CD4-positive, alpha-beta T cell (primary cell): Measurements from ENCODE around the gene PDE7B. TPM values are rescaled to one million over a fixed set of nuclear protein-coding genes. Genes with fewer than 3 reads are reported as not detected.

Source experiments
- ATAC-seq: fragments of 200-7000 bp; cut with Tn5 transposase; one replicate; pipeline ENCODE4 v1.10.0; 2022; ENCODE audit warnings: mild to moderate bottlenecking; ENCODE audit not compliant: poor library complexity
- CTCF ChIA-PET: fragments of 350-600 bp; sonication (Branson Sonifier 250); formaldehyde crosslinking; loops from one replicate; lab custom pipeline; 2021; ENCODE audit warnings: antibody characterized with exemption, inconsistent platforms; lab: Charles Lee
- POLR2A ChIA-PET: fragments of 350-600 bp; sonication (Branson Sonifier 250); formaldehyde crosslinking; loops from one replicate; lab custom pipeline; 2021; ENCODE audit warnings: antibody characterized with exemption, inconsistent platforms; lab: Charles Lee
- DNase-seq, 14 experiments: peaks; one replicate each; pipeline ENCODE4 v3.0.0-alpha.2; 2013 to 2020; ENCODE audit warnings: mixed read lengths in 2 of 14
- H3K27ac ChIP-seq, 2 donors: one replicate each; pipeline versions ENCODE4 v1.5.1 to v1.7.0; 2013; ENCODE audit warnings: low read length in 2 of 2, low read depth in 1 of 2, mild to moderate bottlenecking in 1 of 2
- H3K27me3 ChIP-seq, 2 experiments: 1 replicate in 1 of 2; 2 replicates in 1 of 2; pipeline versions ENCODE4 v1.6.1 to v1.7.0; 2013; ENCODE audit warnings: low read length in 2 of 2, control low read depth in 1 of 2, mild to moderate bottlenecking in 1 of 2, moderate library complexity in 1 of 2; ENCODE audit not compliant: insufficient read depth in 2 of 2, control insufficient read depth in 1 of 2
- H3K36me3 ChIP-seq: one replicate; pipeline ENCODE4 v1.6.1; 2013; ENCODE audit warnings: low read length, control low read depth; ENCODE audit not compliant: insufficient read depth
- H3K4me1 ChIP-seq: one replicate; pipeline ENCODE4 v1.6.1; 2013; ENCODE audit warnings: low read length, control low read depth; ENCODE audit not compliant: insufficient read depth
- H3K4me3 ChIP-seq: one replicate; pipeline ENCODE4 v1.5.1; 2013; ENCODE audit warnings: mild to moderate bottlenecking, low read length, moderate library complexity
- H3K9me3 ChIP-seq, 2 experiments: 1 replicate in 1 of 2; 2 replicates in 1 of 2; pipeline versions ENCODE4 v1.6.1 to v1.7.0; 2013; ENCODE audit warnings: low read length in 2 of 2, mild to moderate bottlenecking in 2 of 2, control low read depth in 1 of 2, moderate library complexity in 1 of 2; ENCODE audit not compliant: control insufficient read depth in 1 of 2, insufficient read depth in 1 of 2
- H3K27ac Mint-ChIP-seq: one replicate; pipeline ENCODE4 v1.8.0; 2020; ENCODE audit warnings: mixed read lengths
- H3K27me3 Mint-ChIP-seq: one replicate; pipeline ENCODE4 v1.8.0; 2021; ENCODE audit warnings: mixed read lengths
- H3K36me3 Mint-ChIP-seq: one replicate; pipeline ENCODE4 v1.8.0; 2021; ENCODE audit warnings: low read depth, mixed read lengths
- H3K4me1 Mint-ChIP-seq: one replicate; pipeline ENCODE4 v1.8.0; 2021; ENCODE audit warnings: low read depth, mixed read lengths
- H3K4me3 Mint-ChIP-seq: one replicate; pipeline ENCODE4 v1.8.0; 2020; ENCODE audit warnings: mild to moderate bottlenecking, mixed read lengths
- H3K9me3 Mint-ChIP-seq: one replicate; pipeline ENCODE4 v1.8.0; 2020; ENCODE audit warnings: mixed read lengths
- intact Hi-C, 2 experiments: fragments of 100-400 bp; cut with DNase I in 1 of 2; cut with micrococcal nuclease in 1 of 2; formaldehyde crosslinking; loops; one replicate each; pipeline versions ENCODE4 v1.15.1 to v1.9.0; 2023 to 2025; cut with DNase I, micrococcal nuclease
- total RNA-seq, 174 experiments: library from RNA in 2 of 174; stranded (reverse) in 2 of 174; gene quantifications; one replicate each; pipeline ENCODE4 v1.2.3 and lab custom pipeline; 2021 to 2026
- TF ChIP-seq, protein P1 (sequence below): fragments of 200-600 bp; IDR thresholded peaks from one replicate; pipeline ENCODE4 v1.8.0; 2022; ENCODE audit warnings: antibody characterized with exemption, mild to moderate bottlenecking

The PDE7B gene
- total RNA-seq, 2 experiments from 2014 or later, result 0.25 to 0.34 TPM

DNA sequence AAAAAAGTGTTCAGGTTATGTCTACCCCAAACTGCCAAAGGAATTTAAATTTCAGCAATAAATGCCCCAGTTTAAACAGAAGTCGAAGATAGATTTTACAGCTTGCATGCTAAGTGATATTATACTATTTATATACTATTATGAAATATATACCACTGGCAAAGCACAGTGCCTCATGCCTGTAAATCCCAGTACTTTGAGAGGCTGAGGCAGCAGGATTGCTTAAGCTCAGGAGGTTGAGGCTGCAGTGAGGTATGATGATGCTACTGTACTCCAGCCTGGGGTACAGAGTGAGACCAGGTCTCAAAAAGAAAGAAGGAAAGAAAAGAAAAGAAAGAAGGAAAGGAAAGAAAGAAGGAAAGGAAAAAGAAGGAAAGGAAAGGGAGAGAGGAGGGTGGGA is 296.6 kb downstream of the PDE7B start:
- H3K9me3 ChIP-seq, result no peaks in the 10 kb centered on the region
- no peak for ATAC-seq

DNA sequence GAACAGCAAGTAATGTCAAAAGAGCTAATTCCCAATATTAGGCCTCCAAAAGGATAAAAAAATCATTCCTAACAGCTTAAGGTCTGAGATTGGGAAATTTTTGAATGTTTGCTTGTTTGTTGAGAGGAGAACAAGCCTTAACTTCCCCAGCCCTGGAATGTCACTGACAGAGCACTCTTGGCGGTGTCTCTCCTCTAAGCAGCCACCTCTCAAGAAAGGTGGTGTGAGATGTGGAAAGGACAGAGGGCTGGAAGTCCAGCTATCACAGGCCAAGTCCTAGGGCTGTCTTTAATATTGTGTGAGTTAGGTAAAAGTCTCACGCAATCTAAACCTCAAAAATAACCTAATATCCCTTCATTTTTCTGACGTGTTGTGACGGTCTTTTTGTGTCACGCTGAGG is 297.0 kb downstream of the PDE7B start:
- H3K27me3 Mint-ChIP-seq, result no peaks in the 10 kb centered on the region

More for the DNA sequence above, 296.6 kb downstream of the PDE7B start:
- intact Hi-C loops, result no loop called here
- no peak overlapping the region for H3K27ac ChIP-seq
- ChIA-PET POLR2A (no interaction called here), CTCF (no interaction called here)
- TF ChIP-seq, protein P1, sequence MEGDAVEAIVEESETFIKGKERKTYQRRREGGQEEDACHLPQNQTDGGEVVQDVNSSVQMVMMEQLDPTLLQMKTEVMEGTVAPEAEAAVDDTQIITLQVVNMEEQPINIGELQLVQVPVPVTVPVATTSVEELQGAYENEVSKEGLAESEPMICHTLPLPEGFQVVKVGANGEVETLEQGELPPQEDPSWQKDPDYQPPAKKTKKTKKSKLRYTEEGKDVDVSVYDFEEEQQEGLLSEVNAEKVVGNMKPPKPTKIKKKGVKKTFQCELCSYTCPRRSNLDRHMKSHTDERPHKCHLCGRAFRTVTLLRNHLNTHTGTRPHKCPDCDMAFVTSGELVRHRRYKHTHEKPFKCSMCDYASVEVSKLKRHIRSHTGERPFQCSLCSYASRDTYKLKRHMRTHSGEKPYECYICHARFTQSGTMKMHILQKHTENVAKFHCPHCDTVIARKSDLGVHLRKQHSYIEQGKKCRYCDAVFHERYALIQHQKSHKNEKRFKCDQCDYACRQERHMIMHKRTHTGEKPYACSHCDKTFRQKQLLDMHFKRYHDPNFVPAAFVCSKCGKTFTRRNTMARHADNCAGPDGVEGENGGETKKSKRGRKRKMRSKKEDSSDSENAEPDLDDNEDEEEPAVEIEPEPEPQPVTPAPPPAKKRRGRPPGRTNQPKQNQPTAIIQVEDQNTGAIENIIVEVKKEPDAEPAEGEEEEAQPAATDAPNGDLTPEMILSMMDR, result no peak
- H3K27me3 ChIP-seq, result no peaks in the 10 kb centered on the region
- Mint-ChIP-seq H3K4me1 (no peaks in the 10 kb centered on the region), H3K27ac (no peak overlapping the region), H3K9me3 (no peaks in the 10 kb centered on the region), H3K36me3 (peaks cover 4% of the 10 kb centered on the region), H3K4me3 (no peak overlapping the region), H3K27me3 (no peaks in the 10 kb centered on the region)
- no peak overlapping the region for H3K4me3 ChIP-seq
- H3K36me3 ChIP-seq, result no peaks in the 10 kb centered on the region
- no peak for DNase-seq
- no peaks in the 10 kb centered on the region for H3K4me1 ChIP-seq

DNA sequence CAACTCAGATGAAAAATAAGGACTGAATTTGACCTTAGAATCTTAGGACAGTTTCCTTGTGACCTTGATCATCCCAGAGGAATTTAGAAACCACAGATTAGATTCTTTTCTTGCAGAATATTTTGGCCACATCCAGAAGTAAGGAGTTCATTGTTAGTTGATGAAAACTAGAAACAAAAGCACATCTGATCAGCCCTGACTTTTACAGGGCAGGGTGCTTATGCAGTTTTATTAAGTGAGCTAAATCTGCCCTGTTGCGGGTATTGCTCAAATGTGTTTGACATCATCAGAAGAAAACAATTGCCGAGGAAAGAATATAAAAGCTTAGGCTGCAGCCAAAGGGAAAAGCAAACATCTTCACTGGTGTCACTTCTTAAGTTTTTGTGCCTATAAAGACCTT is 297.8 kb downstream of the PDE7B start:
- no peaks in the 10 kb centered on the region for H3K27me3 ChIP-seq
- no peak for ATAC-seq
- H3K27ac Mint-ChIP-seq, result no peak overlapping the region
- H3K27ac ChIP-seq, result no peak overlapping the region
- H3K4me3 ChIP-seq, result no peak overlapping the region
- H3K4me1 Mint-ChIP-seq, result no peaks in the 10 kb centered on the region
- no peaks in the 10 kb centered on the region for H3K9me3 Mint-ChIP-seq
- no peak for DNase-seq
- peaks cover 4% of the 10 kb centered on the region for H3K36me3 Mint-ChIP-seq
- H3K9me3 ChIP-seq, result no peaks in the 10 kb centered on the region
- H3K4me3 Mint-ChIP-seq, result no peak overlapping the region
- H3K27me3 Mint-ChIP-seq, result no peaks in the 10 kb centered on the region
- intact Hi-C loops, result no loop called here
- no peaks in the 10 kb centered on the region for H3K36me3 ChIP-seq
- no peaks in the 10 kb centered on the region for H3K4me1 ChIP-seq
- ChIA-PET CTCF (no interaction called here), POLR2A (no interaction called here)
- TF ChIP-seq, protein P1, result no peak

More for the DNA sequence above, 297.0 kb downstream of the PDE7B start:
- Histone ChIP-seq H3K36me3 (no peaks in the 10 kb centered on the region), H3K27ac (no peak overlapping the region), H3K27me3 (no peaks in the 10 kb centered on the region), H3K4me1 (no peaks in the 10 kb centered on the region), H3K4me3 (no peak overlapping the region), H3K9me3 (no peaks in the 10 kb centered on the region)
- POLR2A ChIA-PET, result no interaction called here
- CTCF ChIA-PET, result no interaction called here
- no peaks in the 10 kb centered on the region for H3K9me3 Mint-ChIP-seq
- H3K27ac Mint-ChIP-seq, result no peak overlapping the region
- ATAC-seq, result no peak
- H3K4me1 Mint-ChIP-seq, result no peaks in the 10 kb centered on the region
- TF ChIP-seq, protein P1, result no peak
- intact Hi-C loops, result no loop called here
- H3K4me3 Mint-ChIP-seq, result no peak overlapping the region
- peaks cover 4% of the 10 kb centered on the region for H3K36me3 Mint-ChIP-seq
- no peak for DNase-seq
